Cardiac fibroblast (primary cell): ENCODE measurements around the gene TMEM165.

Experiments used
- DNase-seq, 2 donors: peaks; one replicate each; pipeline versions ENCODE4 v3.0.0 to v3.0.0-alpha.2; 2010; ENCODE audit warnings: low read depth in 2 of 2
- H3K4me3 ChIP-seq, 2 donors: replicated peaks in 1 of 2; 1 replicate in 1 of 2; 2 replicates in 1 of 2; pipeline ENCODE4 v1.5.1; 2011; ENCODE audit warnings: low read depth in 2 of 2, low read length in 2 of 2, mild to moderate bottlenecking in 2 of 2, moderate library complexity in 1 of 2
- TF ChIP-seq, protein P1 (sequence below): IDR thresholded peaks from one replicate; pipeline ENCODE4 v1.5.1; 2011; ENCODE audit warnings: low read depth, mild to moderate bottlenecking, low read length, inconsistent platforms

TMEM165 gene

DNA sequence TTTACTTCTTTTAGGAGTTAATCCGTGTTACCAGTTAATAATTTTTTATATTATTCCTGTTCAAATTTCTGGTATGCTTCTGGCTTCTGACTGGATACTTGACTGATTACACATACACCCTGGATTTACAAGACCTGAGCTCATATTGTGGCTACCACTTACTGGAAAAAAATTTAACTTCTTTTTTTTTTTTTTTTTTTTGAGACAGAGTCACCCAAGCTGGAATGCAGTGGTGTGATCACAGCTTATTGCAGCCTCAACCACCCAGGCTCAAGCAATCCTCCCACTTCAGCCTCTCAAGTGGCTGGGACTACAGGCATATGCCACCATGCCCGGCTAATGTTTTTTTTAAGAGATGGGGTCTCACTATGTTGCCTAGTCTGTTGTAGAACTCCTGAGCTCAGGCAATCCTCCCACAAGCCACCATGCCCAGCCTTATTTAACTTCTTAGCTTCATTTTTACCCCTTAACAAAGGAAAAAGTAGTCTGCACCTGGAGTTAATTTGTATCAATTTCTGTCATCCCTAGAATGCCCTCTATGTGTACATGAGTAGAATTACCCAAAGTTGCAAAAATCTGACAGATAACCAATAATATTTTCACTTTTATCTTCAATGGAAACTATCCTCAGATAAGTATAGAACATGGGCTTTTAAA is 50.3 kb downstream of the TMEM165 start:
- DNase-seq = peak; percentile 25 to 88
- H3K4me3 ChIP-seq = no peak overlapping the region
- TF ChIP-seq, protein P1, sequence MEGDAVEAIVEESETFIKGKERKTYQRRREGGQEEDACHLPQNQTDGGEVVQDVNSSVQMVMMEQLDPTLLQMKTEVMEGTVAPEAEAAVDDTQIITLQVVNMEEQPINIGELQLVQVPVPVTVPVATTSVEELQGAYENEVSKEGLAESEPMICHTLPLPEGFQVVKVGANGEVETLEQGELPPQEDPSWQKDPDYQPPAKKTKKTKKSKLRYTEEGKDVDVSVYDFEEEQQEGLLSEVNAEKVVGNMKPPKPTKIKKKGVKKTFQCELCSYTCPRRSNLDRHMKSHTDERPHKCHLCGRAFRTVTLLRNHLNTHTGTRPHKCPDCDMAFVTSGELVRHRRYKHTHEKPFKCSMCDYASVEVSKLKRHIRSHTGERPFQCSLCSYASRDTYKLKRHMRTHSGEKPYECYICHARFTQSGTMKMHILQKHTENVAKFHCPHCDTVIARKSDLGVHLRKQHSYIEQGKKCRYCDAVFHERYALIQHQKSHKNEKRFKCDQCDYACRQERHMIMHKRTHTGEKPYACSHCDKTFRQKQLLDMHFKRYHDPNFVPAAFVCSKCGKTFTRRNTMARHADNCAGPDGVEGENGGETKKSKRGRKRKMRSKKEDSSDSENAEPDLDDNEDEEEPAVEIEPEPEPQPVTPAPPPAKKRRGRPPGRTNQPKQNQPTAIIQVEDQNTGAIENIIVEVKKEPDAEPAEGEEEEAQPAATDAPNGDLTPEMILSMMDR = no peak

DNA sequence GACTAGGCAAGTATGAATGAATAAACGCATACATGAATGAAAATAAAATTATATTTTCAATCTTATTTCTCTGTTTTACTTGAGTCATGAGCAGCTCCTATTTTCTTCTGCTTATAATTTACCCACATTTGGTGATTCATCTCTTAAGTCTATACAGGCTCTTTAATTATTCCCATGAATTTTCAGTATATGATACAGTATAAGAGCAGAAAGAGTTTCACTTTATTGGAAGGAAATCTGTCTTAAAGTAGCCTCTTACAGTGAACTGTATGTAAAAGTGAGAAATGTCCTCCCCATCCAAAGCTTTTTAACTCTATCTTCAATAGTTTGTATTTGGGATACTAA is 50.8 kb downstream of the TMEM165 start:
- peak in 1 of 2 donors; percentile 34 for DNase-seq
- TF ChIP-seq, protein P1 = no peak
- H3K4me3 ChIP-seq = no peak overlapping the region

DNA sequence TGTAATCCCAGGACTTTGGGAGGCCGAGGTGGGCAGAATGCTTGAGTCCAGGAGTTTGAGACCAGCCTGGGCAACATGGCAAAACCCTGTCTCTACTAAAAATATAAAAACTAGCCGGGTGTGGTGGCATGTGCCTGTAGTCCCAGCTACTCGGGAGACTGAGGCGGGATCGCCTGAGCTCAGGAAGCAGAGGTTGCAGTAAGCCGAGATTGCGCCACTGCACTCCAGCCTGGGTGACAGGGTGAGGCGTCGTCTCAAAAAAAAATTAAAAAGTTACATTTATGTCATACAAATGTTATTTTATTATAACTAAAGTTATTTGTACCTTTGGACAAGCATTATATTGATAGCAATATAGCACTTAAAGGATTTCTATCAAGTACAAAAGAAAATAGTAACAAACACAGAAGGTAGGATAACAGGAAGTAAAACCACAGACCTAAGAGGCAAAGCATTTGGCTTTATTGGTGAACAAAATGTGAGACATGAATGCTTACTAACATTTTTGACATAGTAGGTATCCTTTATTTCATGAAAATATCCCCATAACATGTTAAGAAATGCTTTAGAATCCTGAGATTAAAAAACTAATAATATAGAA is 51.5 kb downstream of the TMEM165 start:
- no peak for DNase-seq
- H3K4me3 ChIP-seq = no peak overlapping the region
- TF ChIP-seq, protein P1 = no peak

DNA sequence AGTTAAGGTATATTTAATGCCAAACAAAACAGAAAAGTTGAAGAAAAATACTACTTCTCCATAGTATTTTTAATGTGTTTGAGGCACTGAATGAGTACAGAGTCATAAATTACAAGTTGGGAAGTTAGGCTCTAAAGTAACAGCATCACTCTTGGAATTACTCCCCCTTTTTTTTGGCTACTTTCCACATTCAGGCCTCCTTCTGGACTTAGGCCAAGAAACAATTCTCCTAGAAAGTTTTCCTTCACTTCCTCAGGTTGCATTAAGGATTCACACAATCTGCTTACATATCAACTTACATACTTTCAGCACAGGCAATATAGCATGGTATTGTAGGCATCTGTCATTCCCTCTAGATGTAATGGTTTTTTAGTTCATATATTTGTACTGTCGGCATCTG is 52.1 kb downstream of the TMEM165 start:
- peak; percentile 40 to 56 for DNase-seq
- TF ChIP-seq, protein P1 = no peak

DNA sequence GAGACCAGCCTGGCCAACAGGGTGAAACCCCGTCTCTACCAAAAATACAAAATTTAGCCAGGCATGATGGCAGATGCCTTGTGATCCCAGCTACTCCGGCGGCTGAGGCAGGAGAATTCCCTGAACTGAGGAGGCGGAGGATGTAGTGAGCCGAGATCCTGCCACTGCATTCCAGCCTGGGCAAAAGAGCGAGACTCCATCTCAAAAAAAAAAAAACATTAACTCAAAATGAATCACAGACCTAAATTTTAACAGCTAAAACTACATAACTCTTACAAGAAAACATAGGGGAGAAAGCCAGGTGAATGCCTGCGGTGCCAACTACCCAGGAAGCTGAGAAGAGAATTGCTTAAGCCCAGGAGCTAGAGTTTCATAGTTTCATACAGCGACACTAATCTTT is 54.8 kb downstream of the TMEM165 start:
- H3K4me3 ChIP-seq = no peak overlapping the region
- TF ChIP-seq, protein P1 = no peak
- DNase-seq = no peak

More for the DNA sequence above, 52.1 kb downstream of the TMEM165 start:
- no peak overlapping the region for H3K4me3 ChIP-seq

DNA sequence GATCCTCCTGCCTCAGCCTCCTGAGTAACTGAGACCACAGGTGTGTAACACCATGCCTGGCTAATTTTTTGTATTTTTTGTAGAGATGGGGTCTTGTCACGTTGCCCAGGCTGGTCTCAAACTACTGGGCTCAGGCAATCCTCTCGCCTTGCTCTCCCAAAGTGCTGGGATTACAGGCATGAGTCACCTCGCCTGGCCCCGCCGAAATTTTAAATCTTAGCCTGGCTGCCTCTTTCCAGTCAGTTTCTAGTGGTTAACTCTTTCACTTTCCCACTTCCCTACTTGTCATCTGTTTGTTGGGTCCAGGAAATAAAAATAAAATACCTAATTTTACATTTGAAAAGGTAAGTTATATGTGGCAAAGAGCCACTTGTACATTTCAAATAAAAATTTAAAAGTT is 62.4 kb downstream of the TMEM165 start:
- no peak overlapping the region for H3K4me3 ChIP-seq
- TF ChIP-seq, protein P1 = no peak
- DNase-seq = peak; percentile 26 to 57
